H1 (cell line): ENCODE data around the gene ILK. TPM values are rescaled to one million over a fixed set of nuclear protein-coding genes. Genes with fewer than 3 reads are reported as not detected.

Source experiments
- BRCA1 ChIP-seq: IDR thresholded peaks from 2 replicates; pipeline ENCODE4 v1.6.1; 2012; ENCODE audit warnings: low read depth, low read length, improper control_type of control experiment
- CHD1 ChIP-seq: IDR thresholded peaks from 2 replicates; pipeline ENCODE4 v1.6.1; 2012; ENCODE audit warnings: low read depth, low read length, improper control_type of control experiment
- KDM5A ChIP-seq: fragments of 200-600 bp; IDR thresholded peaks from 2 replicates; pipeline ENCODE4 v1.7.1; 2012; ENCODE audit warnings: mild to moderate bottlenecking, low read length, inconsistent platforms, mixed read lengths
- RAD21 ChIP-seq, 2 experiments: IDR thresholded peaks in 1 of 2; conservative IDR thresholded peaks in 1 of 2; 2 replicates each; pipeline ENCODE4 v1.6.1; 2011; ENCODE audit warnings: low read depth in 2 of 2, low read length in 2 of 2, improper control_type of control experiment in 1 of 2, inconsistent platforms in 1 of 2, mild to moderate bottlenecking in 1 of 2, moderate library complexity in 1 of 2
- RBBP5 ChIP-seq: IDR thresholded peaks from 2 replicates; pipeline ENCODE4 v1.7.1; 2012; ENCODE audit warnings: low read depth, mild to moderate bottlenecking, inconsistent platforms, low read length, moderate library complexity, borderline replicate concordance
- SAP30 ChIP-seq: fragments of 300-600 bp; sonication (generic); IDR thresholded peaks from 2 replicates; pipeline ENCODE4 v1.7.1; 2012; ENCODE audit warnings: low read length, moderate library complexity, mild to moderate bottlenecking, inconsistent platforms; ENCODE audit not compliant: insufficient read depth, insufficient replicate concordance
- SP2 ChIP-seq: IDR thresholded peaks from 2 replicates; pipeline ENCODE4 v1.6.1; 2012; ENCODE audit warnings: mild to moderate bottlenecking, low read length, inconsistent platforms
- TAF1 ChIP-seq: IDR thresholded peaks from 2 replicates; pipeline ENCODE4 v1.6.1; 2011; ENCODE audit warnings: mild to moderate bottlenecking, low read depth, low read length
- TEAD4 ChIP-seq: IDR thresholded peaks from 2 replicates; pipeline ENCODE4 v1.6.1; 2012; ENCODE audit warnings: low read depth, low read length, inconsistent platforms, mixed read lengths
- polyA plus RNA-seq, 7 experiments: library from polyadenylated mRNA; depleted of rRNA in 3 of 7; stranded (reverse) in 5 of 7; unstranded in 2 of 7; fragments of >200 nt in 5 of 7; fragments of 200-250 nt in 2 of 7; gene quantifications; 1 replicate in 5 of 7; 2 replicates in 1 of 7; 4 replicates in 1 of 7; pipeline versions ENCODE4 v1.2.1 to v1.2.3, GENCODE V29; 2011 to 2013; ENCODE audit warnings: missing spikeins in 2 of 7, mixed read lengths in 2 of 7
- total RNA-seq: library from RNA; stranded (reverse); fragmentation: NEBNext Ultra II Directional; extraction: Animal tissue kit (Norgen Biotek cat#: 25700); gene quantifications from 2 replicates; pipeline ENCODE4 v1.2.1, GENCODE V29; 2021
- TF ChIP-seq, protein P1 (sequence below): fragments of 300-600 bp; sonication (generic); IDR thresholded peaks from 2 replicates; pipeline ENCODE4 v1.7.1; 2012; ENCODE audit warnings: low read length, moderate library complexity, mild to moderate bottlenecking, inconsistent platforms; ENCODE audit not compliant: insufficient replicate concordance
- TF ChIP-seq, protein P2 (sequence below): IDR thresholded peaks from 2 replicates; pipeline ENCODE4 v1.6.1; 2011; ENCODE audit warnings: low read length, improper control_type of control experiment

The ILK gene
- total and polyA plus RNA-seq, 2 of the 8 experiments (the other 6 are each of a cell fraction or from before 2014, with no cell fraction given): 91.4 to 132 TPM

DNA sequence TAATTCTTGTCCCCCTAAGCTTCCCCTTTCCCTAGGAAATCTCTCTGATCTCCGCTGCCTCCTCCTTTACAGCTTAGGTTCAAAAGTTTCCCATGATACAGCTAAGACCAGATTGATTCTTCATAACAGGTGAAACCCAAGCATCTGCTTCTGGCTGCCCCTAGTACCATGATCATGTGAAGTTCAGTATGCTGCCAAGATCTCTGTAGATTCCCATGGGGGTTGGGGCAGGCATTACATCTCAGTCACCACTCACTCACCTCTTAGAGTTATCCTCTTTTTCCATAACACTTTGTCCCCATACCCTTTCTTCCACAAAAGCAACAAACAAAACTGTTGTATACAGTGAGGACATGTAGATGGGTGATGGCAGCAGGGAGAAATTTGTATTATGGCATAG, 44.2 kb upstream of the ILK start (continued):
- TF ChIP-seq, protein P1, sequence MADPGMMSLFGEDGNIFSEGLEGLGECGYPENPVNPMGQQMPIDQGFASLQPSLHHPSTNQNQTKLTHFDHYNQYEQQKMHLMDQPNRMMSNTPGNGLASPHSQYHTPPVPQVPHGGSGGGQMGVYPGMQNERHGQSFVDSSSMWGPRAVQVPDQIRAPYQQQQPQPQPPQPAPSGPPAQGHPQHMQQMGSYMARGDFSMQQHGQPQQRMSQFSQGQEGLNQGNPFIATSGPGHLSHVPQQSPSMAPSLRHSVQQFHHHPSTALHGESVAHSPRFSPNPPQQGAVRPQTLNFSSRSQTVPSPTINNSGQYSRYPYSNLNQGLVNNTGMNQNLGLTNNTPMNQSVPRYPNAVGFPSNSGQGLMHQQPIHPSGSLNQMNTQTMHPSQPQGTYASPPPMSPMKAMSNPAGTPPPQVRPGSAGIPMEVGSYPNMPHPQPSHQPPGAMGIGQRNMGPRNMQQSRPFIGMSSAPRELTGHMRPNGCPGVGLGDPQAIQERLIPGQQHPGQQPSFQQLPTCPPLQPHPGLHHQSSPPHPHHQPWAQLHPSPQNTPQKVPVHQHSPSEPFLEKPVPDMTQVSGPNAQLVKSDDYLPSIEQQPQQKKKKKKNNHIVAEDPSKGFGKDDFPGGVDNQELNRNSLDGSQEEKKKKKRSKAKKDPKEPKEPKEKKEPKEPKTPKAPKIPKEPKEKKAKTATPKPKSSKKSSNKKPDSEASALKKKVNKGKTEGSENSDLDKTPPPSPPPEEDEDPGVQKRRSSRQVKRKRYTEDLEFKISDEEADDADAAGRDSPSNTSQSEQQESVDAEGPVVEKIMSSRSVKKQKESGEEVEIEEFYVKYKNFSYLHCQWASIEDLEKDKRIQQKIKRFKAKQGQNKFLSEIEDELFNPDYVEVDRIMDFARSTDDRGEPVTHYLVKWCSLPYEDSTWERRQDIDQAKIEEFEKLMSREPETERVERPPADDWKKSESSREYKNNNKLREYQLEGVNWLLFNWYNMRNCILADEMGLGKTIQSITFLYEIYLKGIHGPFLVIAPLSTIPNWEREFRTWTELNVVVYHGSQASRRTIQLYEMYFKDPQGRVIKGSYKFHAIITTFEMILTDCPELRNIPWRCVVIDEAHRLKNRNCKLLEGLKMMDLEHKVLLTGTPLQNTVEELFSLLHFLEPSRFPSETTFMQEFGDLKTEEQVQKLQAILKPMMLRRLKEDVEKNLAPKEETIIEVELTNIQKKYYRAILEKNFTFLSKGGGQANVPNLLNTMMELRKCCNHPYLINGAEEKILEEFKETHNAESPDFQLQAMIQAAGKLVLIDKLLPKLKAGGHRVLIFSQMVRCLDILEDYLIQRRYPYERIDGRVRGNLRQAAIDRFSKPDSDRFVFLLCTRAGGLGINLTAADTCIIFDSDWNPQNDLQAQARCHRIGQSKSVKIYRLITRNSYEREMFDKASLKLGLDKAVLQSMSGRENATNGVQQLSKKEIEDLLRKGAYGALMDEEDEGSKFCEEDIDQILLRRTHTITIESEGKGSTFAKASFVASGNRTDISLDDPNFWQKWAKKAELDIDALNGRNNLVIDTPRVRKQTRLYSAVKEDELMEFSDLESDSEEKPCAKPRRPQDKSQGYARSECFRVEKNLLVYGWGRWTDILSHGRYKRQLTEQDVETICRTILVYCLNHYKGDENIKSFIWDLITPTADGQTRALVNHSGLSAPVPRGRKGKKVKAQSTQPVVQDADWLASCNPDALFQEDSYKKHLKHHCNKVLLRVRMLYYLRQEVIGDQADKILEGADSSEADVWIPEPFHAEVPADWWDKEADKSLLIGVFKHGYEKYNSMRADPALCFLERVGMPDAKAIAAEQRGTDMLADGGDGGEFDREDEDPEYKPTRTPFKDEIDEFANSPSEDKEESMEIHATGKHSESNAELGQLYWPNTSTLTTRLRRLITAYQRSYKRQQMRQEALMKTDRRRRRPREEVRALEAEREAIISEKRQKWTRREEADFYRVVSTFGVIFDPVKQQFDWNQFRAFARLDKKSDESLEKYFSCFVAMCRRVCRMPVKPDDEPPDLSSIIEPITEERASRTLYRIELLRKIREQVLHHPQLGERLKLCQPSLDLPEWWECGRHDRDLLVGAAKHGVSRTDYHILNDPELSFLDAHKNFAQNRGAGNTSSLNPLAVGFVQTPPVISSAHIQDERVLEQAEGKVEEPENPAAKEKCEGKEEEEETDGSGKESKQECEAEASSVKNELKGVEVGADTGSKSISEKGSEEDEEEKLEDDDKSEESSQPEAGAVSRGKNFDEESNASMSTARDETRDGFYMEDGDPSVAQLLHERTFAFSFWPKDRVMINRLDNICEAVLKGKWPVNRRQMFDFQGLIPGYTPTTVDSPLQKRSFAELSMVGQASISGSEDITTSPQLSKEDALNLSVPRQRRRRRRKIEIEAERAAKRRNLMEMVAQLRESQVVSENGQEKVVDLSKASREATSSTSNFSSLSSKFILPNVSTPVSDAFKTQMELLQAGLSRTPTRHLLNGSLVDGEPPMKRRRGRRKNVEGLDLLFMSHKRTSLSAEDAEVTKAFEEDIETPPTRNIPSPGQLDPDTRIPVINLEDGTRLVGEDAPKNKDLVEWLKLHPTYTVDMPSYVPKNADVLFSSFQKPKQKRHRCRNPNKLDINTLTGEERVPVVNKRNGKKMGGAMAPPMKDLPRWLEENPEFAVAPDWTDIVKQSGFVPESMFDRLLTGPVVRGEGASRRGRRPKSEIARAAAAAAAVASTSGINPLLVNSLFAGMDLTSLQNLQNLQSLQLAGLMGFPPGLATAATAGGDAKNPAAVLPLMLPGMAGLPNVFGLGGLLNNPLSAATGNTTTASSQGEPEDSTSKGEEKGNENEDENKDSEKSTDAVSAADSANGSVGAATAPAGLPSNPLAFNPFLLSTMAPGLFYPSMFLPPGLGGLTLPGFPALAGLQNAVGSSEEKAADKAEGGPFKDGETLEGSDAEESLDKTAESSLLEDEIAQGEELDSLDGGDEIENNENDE: no peak
- no peak for TF ChIP-seq RBBP5
- TF ChIP-seq BRCA1: no peak
- no peak for TF ChIP-seq RAD21 (IDR thresholded peaks at IDR 0.05 in 1 of 2, conservative IDR thresholded peaks at IDR 0.05 in 1 of 2; ENCODE audit: low read depth in 2 of 2, low read length in 2 of 2)
- TF ChIP-seq CHD1: no peak
- no peak for TF ChIP-seq SAP30
- TF ChIP-seq TAF1: no peak
- no peak for TF ChIP-seq TEAD4
- TF ChIP-seq SP2: no peak
- TF ChIP-seq, protein P2, sequence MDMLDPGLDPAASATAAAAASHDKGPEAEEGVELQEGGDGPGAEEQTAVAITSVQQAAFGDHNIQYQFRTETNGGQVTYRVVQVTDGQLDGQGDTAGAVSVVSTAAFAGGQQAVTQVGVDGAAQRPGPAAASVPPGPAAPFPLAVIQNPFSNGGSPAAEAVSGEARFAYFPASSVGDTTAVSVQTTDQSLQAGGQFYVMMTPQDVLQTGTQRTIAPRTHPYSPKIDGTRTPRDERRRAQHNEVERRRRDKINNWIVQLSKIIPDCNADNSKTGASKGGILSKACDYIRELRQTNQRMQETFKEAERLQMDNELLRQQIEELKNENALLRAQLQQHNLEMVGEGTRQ: no peak
- no peak for TF ChIP-seq KDM5A
